HL-60/S4 treated with phorbol 12-myristate 13-acetate at 8.2 ng/mL for 4 days and 3 days (cell line): ENCODE measurements around the gene ZDHHC12.

Source experiments
- in situ Hi-C: fragments of 300-500 bp; cut with MboI; formaldehyde crosslinking; loops from 2 replicates; pipeline ENCODE4 v1.15.0; 2022; ENCODE audit warnings: low sequenced_read_pairs

The ZDHHC12 gene

GRCh38 chr9:128731093-128731492, 7.2 kb upstream of the ZDHHC12 start:
- in situ Hi-C loops, result no loop called here

- in situ Hi-C loops, result no loop called here
Measured at GRCh38 chr9:128729766-128730517, 6.0 kb upstream of the ZDHHC12 start.

GRCh38 chr9:128729302-128729701, 5.4 kb upstream of the ZDHHC12 start:
- in situ Hi-C loops, result no loop called here

- in situ Hi-C loops, result no loop called here
Measured at GRCh38 chr9:128728298-128728697, 4.4 kb upstream of the ZDHHC12 start.

- in situ Hi-C loops, result no loop called here
Measured at GRCh38 chr9:128727640-128728248, 3.8 kb upstream of the ZDHHC12 start.

GRCh38 chr9:128724744-128725211, 851 bp upstream of the ZDHHC12 start:
- in situ Hi-C loops, result no loop called here

GRCh38 chr9:128723352-128723865, 518 bp downstream of the ZDHHC12 start:
- in situ Hi-C loops, result no loop called here

- in situ Hi-C loops, result no loop called here
Measured at GRCh38 chr9:128722380-128723351, 1.3 kb downstream of the ZDHHC12 start.

GRCh38 chr9:128721487-128722010, 2.4 kb downstream of the ZDHHC12 start:
- in situ Hi-C loops, result no loop called here

- in situ Hi-C loops, result no loop called here
Measured at GRCh38 chr9:128720841-128721486, 3.0 kb downstream of the ZDHHC12 start.

- in situ Hi-C loops, result no loop called here
Measured at GRCh38 chr9:128719919-128720605, 3.9 kb downstream of the ZDHHC12 start.

- in situ Hi-C loops, result no loop called here
Measured at GRCh38 chr9:128718475-128718874, 5.5 kb downstream of the ZDHHC12 start.

- in situ Hi-C loops, result no loop called here
Measured at GRCh38 chr9:128718047-128718446, 5.9 kb downstream of the ZDHHC12 start.

- in situ Hi-C loops, result no loop called here
Measured at GRCh38 chr9:128716581-128717254, 7.2 kb downstream of the ZDHHC12 start.

GRCh38 chr9:128715436-128715750, 8.5 kb downstream of the ZDHHC12 start:
- in situ Hi-C loops, result no loop called here

- in situ Hi-C loops, result no loop called here
Measured at GRCh38 chr9:128714586-128715435, 9.1 kb downstream of the ZDHHC12 start.

GRCh38 chr9:128713941-128714573, 9.9 kb downstream of the ZDHHC12 start:
- in situ Hi-C loops, result no loop called here

GRCh38 chr9:128713411-128713780, 10.5 kb downstream of the ZDHHC12 start:
- in situ Hi-C loops, result no loop called here
